Peyer's patch (tissue), 4 donors: Measurements from ENCODE around the gene DPP7. TPM values are rescaled to one million over a fixed set of nuclear protein-coding genes. Genes with fewer than 3 reads are reported as not detected.

Experiments
- DNase-seq, 3 donors: peaks; one replicate each; pipeline ENCODE4 v3.0.0-alpha.2; 2017 to 2019
- H3K27ac ChIP-seq, 4 donors: fragments of 200-600 bp; sonication (generic); one replicate each; pipeline ENCODE4 v1.5.1; 2016 to 2019
- H3K27me3 ChIP-seq, 2 donors: fragments of 200-600 bp; sonication (generic); one replicate each; pipeline ENCODE4 v1.5.1; 2019
- H3K36me3 ChIP-seq, 3 donors: fragments of 200-600 bp; sonication (generic); one replicate each; pipeline ENCODE4 v1.5.1; 2016 to 2019
- H3K4me1 ChIP-seq, 4 donors: fragments of 200-600 bp; sonication (generic); one replicate each; pipeline ENCODE4 v1.5.1; 2016 to 2019
- H3K4me3 ChIP-seq, 4 donors: fragments of 200-600 bp; sonication (generic); 1 replicate in 3 of 4; 2 replicates in 1 of 4; pipeline ENCODE4 v1.5.1; 2016 to 2019; ENCODE audit warnings: mild to moderate bottlenecking in 1 of 4
- H3K9me3 ChIP-seq, 4 donors: fragments of 200-600 bp; sonication (generic); one replicate each; pipeline ENCODE4 v1.5.1; 2016 to 2019; ENCODE audit warnings: mild to moderate bottlenecking in 1 of 4
- POLR2A ChIP-seq, 2 donors: fragments of 450-650 bp; IDR thresholded peaks; one replicate each; pipeline ENCODE4 v1.5.1; 2017; ENCODE audit warnings: antibody characterized with exemption in 2 of 2, mild to moderate bottlenecking in 2 of 2, moderate library complexity in 2 of 2
- total RNA-seq, 4 donors: library from RNA; depleted of rRNA; stranded (reverse); fragments of >200 nt; gene quantifications; one replicate each; pipeline ENCODE4 v1.1.0, GENCODE V29; 2016
- TF ChIP-seq, protein P1 (sequence below), 6 experiments: fragments of 450-650 bp in 4 of 6; fragments of 200-600 bp in 2 of 6; sonication (generic) in 1 of 6; IDR thresholded peaks; one replicate each; pipeline ENCODE4 v1.5.1; 2017 to 2019; ENCODE audit warnings: antibody characterized with exemption in 6 of 6, mild to moderate bottlenecking in 3 of 6, moderate library complexity in 1 of 6

Gene DPP7
- total RNA-seq, 4 donors from 2014 or later = 44.7 to 177 (median 76.7) TPM

DNA sequence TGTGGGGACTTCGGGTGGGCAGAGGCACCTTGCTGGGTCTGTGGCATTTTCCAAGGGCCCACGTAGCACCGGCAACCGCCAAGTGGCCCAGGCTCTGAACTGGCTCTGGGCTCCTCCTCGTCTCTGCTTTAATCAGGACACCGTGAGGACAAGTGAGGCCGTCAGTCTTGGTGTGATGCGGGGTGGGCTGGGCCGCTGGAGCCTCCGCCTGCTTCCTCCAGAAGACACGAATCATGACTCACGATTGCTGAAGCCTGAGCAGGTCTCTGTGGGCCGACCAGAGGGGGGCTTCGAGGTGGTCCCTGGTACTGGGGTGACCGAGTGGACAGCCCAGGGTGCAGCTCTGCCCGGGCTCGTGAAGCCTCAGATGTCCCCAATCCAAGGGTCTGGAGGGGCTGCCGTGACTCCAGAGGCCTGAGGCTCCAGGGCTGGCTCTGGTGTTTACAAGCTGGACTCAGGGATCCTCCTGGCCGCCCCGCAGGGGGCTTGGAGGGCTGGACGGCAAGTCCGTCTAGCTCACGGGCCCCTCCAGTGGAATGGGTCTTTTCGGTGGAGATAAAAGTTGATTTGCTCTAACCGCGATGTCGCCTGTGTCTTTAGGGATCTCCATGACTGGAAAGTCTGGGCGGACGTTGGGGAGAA is 5.8 kb downstream of the DPP7 start:
- no peaks in the 10 kb centered on the region for H3K9me3 ChIP-seq
- peaks cover 0 to 6% (median 2%) of the 10 kb centered on the region in 4 donors for H3K4me1 ChIP-seq
- H3K27ac ChIP-seq = no peak overlapping the region
- TF ChIP-seq, protein P1, sequence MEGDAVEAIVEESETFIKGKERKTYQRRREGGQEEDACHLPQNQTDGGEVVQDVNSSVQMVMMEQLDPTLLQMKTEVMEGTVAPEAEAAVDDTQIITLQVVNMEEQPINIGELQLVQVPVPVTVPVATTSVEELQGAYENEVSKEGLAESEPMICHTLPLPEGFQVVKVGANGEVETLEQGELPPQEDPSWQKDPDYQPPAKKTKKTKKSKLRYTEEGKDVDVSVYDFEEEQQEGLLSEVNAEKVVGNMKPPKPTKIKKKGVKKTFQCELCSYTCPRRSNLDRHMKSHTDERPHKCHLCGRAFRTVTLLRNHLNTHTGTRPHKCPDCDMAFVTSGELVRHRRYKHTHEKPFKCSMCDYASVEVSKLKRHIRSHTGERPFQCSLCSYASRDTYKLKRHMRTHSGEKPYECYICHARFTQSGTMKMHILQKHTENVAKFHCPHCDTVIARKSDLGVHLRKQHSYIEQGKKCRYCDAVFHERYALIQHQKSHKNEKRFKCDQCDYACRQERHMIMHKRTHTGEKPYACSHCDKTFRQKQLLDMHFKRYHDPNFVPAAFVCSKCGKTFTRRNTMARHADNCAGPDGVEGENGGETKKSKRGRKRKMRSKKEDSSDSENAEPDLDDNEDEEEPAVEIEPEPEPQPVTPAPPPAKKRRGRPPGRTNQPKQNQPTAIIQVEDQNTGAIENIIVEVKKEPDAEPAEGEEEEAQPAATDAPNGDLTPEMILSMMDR (IDR thresholded peaks at IDR 0.05) = no peak
- no peak for TF ChIP-seq POLR2A (IDR thresholded peaks at IDR 0.05)
- H3K27me3 ChIP-seq = no peaks in the 10 kb centered on the region
- DNase-seq = no peak
- H3K36me3 ChIP-seq = peaks cover 0 to 86% (median 0%) of the 10 kb centered on the region in 3 donors
- no peak overlapping the region for H3K4me3 ChIP-seq

DNA sequence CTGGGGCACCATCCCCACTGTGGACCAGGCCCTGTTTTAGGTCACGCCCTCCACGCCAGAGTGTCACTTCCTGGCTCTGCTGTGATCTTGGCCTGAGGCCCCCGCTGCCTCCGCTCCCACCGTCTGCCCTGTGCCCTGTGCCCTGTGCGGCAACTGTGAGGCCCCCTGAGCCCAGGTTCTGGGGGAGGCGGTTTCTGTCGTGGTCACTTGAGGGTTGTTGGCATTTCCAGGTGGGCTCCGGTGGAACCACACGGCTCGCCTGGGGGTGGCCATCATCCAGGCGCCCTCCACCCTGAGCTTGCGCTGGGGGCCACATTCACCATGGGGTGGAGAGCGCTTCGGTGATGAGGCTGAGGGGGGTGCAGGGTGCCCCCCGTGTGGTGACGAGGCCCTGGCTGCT is 6.6 kb downstream of the DPP7 start:
- Histone ChIP-seq H3K9me3 (no peaks in the 10 kb centered on the region), H3K4me1 (no peaks in the 10 kb centered on the region), H3K36me3 (peaks cover 0 to 94% (median 0%) of the 10 kb centered on the region in 3 donors), H3K27ac (no peak overlapping the region), H3K4me3 (no peak overlapping the region), H3K27me3 (no peaks in the 10 kb centered on the region)
- DNase-seq = no peak
- TF ChIP-seq POLR2A (IDR thresholded peaks at IDR 0.05) = no peak
- TF ChIP-seq, protein P1 (IDR thresholded peaks at IDR 0.05) = no peak

DNA sequence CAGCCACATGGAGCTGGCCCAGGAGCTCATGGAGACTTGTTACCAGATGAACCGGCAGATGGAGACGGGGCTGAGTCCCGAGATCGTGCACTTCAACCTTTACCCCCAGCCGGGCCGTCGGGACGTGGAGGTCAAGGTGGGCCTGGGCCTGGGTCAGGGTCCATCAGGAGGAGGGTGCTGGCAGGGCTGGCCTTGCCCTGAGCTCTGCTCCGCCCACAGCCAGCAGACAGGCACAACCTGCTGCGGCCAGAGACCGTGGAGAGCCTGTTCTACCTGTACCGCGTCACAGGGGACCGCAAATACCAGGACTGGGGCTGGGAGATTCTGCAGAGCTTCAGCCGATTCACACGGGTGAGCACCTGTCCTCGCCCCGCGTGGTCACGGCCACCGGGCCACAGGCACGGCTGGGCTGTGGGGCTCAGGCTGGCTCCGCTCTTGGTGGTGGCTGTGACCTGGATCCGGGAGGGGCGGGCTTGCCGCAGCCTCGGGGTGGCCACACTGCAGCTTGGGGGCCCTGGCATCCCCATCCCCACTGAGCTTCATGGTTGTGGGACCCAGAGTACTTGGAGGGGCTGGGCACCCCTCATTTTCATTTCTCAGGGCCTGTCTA is 7.1 kb downstream of the DPP7 start:
- DNase-seq = peak in 1 of 3 donors; percentile 47
- Histone ChIP-seq H3K4me1 (no peaks in the 10 kb centered on the region), H3K36me3 (peaks cover 0 to 94% (median 0%) of the 10 kb centered on the region in 3 donors), H3K27me3 (no peaks in the 10 kb centered on the region), H3K9me3 (no peaks in the 10 kb centered on the region), H3K27ac (no peak overlapping the region), H3K4me3 (no peak overlapping the region)
- TF ChIP-seq POLR2A (IDR thresholded peaks at IDR 0.05) = no peak
- TF ChIP-seq, protein P1 (IDR thresholded peaks at IDR 0.05) = no peak

DNA sequence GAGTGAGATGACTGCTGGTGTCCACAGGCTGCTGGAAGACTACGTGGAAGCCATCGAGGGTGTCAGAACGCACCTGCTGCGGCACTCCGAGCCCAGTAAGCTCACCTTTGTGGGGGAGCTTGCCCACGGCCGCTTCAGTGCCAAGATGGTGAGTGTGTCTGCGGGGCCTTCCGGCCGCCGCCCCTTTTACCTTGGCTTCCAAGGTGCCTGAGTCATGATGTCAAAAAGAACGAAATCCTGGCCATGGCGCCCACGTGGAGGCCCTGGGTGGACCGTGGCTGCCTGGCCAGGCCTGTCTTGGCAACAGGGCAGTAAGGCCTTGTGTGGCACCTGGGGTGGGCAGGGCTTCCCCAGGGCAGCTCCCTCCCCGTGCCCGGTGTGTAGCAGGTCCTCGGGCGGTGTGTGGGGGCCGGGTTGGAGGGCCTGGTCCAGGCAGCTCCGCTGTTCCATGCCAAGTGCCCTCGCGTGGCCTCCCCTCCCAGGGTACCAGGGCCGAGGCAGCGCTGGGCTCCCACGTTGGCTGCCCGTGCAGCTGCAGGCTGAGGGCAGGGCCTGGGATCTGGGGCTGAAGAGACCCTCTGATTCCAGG is 7.8 kb downstream of the DPP7 start:
- no peaks in the 10 kb centered on the region for H3K4me1 ChIP-seq
- peaks cover 0 to 94% (median 0%) of the 10 kb centered on the region in 3 donors for H3K36me3 ChIP-seq
- no peak overlapping the region for H3K27ac ChIP-seq
- no peak overlapping the region for H3K4me3 ChIP-seq
- H3K27me3 ChIP-seq = no peaks in the 10 kb centered on the region
- H3K9me3 ChIP-seq = no peaks in the 10 kb centered on the region
- no peak for DNase-seq
- TF ChIP-seq POLR2A (IDR thresholded peaks at IDR 0.05) = no peak
- TF ChIP-seq, protein P1 (IDR thresholded peaks at IDR 0.05) = no peak

DNA sequence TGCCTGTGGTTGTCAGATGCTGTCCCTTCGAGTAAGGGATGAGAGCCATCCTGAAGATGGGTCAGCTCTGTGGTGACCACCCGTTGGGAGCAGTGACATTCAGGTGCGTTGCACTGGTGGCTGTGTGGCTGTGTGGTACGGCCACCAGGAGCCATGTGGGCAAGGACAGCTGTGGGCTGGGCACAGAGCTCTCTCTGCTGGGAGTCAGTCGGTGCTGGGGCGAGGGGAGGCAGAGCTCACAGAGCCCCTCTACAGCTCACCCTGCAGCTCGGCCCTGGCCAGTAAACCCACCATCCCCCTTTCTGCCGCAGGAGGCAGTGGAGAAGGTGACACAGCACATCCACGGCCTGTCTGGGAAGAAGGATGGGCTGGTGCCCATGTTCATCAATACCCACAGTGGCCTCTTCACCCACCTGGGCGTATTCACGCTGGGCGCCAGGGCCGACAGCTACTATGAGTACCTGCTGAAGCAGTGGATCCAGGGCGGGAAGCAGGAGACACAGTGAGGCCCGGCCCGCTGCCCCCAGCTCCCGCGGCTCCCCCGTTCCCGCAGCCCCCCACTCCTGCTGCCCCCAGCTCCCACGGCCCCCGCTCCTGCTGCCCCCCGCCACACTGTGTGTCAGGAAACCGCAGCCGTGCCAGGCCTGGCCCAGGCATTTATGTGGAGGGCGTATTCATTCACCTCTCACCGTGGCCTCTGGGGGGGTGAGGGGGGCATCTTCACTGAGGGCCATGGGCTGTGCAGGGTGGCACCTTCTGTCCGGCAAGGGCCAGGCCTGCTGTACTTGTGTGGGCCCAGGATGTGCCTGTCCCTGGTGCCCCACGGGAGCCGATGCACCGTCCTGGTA is 8.5 kb downstream of the DPP7 start:
- no peak for TF ChIP-seq POLR2A (IDR thresholded peaks at IDR 0.05)
- TF ChIP-seq, protein P1 (IDR thresholded peaks at IDR 0.05) = no peak
- Histone ChIP-seq H3K4me3 (no peak overlapping the region), H3K27me3 (no peaks in the 10 kb centered on the region), H3K4me1 (no peaks in the 10 kb centered on the region), H3K27ac (no peak overlapping the region), H3K9me3 (no peaks in the 10 kb centered on the region), H3K36me3 (peaks cover 0 to 97% (median 0%) of the 10 kb centered on the region in 3 donors)
- no peak for DNase-seq
